IPS-15b (cell line): ENCODE measurements around the gene CPNE8.

Source experiments
- H3K27me3 ChIP-seq: one replicate; pipeline ENCODE4 v1.6.1; 2013; ENCODE audit warnings: low read length; ENCODE audit not compliant: control insufficient read depth, insufficient read depth
- H3K36me3 ChIP-seq: one replicate; pipeline ENCODE4 v1.6.1; 2013; ENCODE audit warnings: low read length; ENCODE audit not compliant: control insufficient read depth, insufficient read depth
- H3K4me1 ChIP-seq: one replicate; pipeline ENCODE4 v1.6.1; 2013; ENCODE audit warnings: mild to moderate bottlenecking, low read length; ENCODE audit not compliant: control insufficient read depth, insufficient read depth
- H3K4me3 ChIP-seq: one replicate; pipeline ENCODE4 v1.5.1; 2013; ENCODE audit warnings: low read depth, low read length
- H3K9ac ChIP-seq: one replicate; pipeline ENCODE4 v1.6.1; 2013; ENCODE audit warnings: low read depth, mild to moderate bottlenecking, low read length
- H3K9me3 ChIP-seq: one replicate; pipeline ENCODE4 v1.6.1; 2013; ENCODE audit warnings: mild to moderate bottlenecking, low read length; ENCODE audit not compliant: control insufficient read depth, insufficient read depth

CPNE8 gene

GRCh38 chr12:38817942-38818341, 87.4 kb downstream of the CPNE8 start:
- no peaks in the 10 kb centered on the region for H3K9me3 ChIP-seq
- H3K27me3 ChIP-seq: no peaks in the 10 kb centered on the region
- H3K4me3 ChIP-seq: no peak overlapping the region
- no peaks in the 10 kb centered on the region for H3K4me1 ChIP-seq
- no peaks in the 10 kb centered on the region for H3K36me3 ChIP-seq
- no peak overlapping the region for H3K9ac ChIP-seq

GRCh38 chr12:38813923-38814322, 91.5 kb downstream of the CPNE8 start:
- no peaks in the 10 kb centered on the region for H3K27me3 ChIP-seq
- H3K9me3 ChIP-seq: no peaks in the 10 kb centered on the region
- no peak overlapping the region for H3K9ac ChIP-seq
- H3K36me3 ChIP-seq: no peaks in the 10 kb centered on the region
- H3K4me3 ChIP-seq: no peak overlapping the region
- no peaks in the 10 kb centered on the region for H3K4me1 ChIP-seq

- no peaks in the 10 kb centered on the region for H3K4me1 ChIP-seq
- no peak overlapping the region for H3K9ac ChIP-seq
- H3K27me3 ChIP-seq: no peaks in the 10 kb centered on the region
- H3K4me3 ChIP-seq: no peak overlapping the region
- no peaks in the 10 kb centered on the region for H3K36me3 ChIP-seq
- no peaks in the 10 kb centered on the region for H3K9me3 ChIP-seq
These were observed 93.5 kb downstream of the CPNE8 start for GRCh38 chr12:38811814-38812356.

- Histone ChIP-seq H3K36me3 (no peaks in the 10 kb centered on the region), H3K4me1 (no peaks in the 10 kb centered on the region), H3K27me3 (no peaks in the 10 kb centered on the region), H3K9me3 (no peaks in the 10 kb centered on the region), H3K9ac (no peak overlapping the region), H3K4me3 (no peak overlapping the region)
These were observed 95.6 kb downstream of the CPNE8 start for GRCh38 chr12:38809832-38810231.

GRCh38 chr12:38788106-38788505, 117.3 kb downstream of the CPNE8 start:
- Histone ChIP-seq H3K4me1 (no peaks in the 10 kb centered on the region), H3K4me3 (no peak overlapping the region), H3K36me3 (no peaks in the 10 kb centered on the region), H3K27me3 (no peaks in the 10 kb centered on the region), H3K9me3 (no peaks in the 10 kb centered on the region), H3K9ac (no peak overlapping the region)

- H3K36me3 ChIP-seq: no peaks in the 10 kb centered on the region
- no peaks in the 10 kb centered on the region for H3K9me3 ChIP-seq
- no peak overlapping the region for H3K9ac ChIP-seq
- H3K4me1 ChIP-seq: no peaks in the 10 kb centered on the region
- H3K27me3 ChIP-seq: no peaks in the 10 kb centered on the region
- no peak overlapping the region for H3K4me3 ChIP-seq
These were observed 120.0 kb downstream of the CPNE8 start for GRCh38 chr12:38785381-38785780.

GRCh38 chr12:38783304-38783703, 122.1 kb downstream of the CPNE8 start:
- Histone ChIP-seq H3K27me3 (no peaks in the 10 kb centered on the region), H3K4me1 (no peaks in the 10 kb centered on the region), H3K36me3 (no peaks in the 10 kb centered on the region), H3K9ac (no peak overlapping the region), H3K9me3 (no peaks in the 10 kb centered on the region), H3K4me3 (no peak overlapping the region)

- Histone ChIP-seq H3K9me3 (no peaks in the 10 kb centered on the region), H3K9ac (no peak overlapping the region), H3K4me3 (no peak overlapping the region), H3K4me1 (no peaks in the 10 kb centered on the region), H3K36me3 (no peaks in the 10 kb centered on the region), H3K27me3 (no peaks in the 10 kb centered on the region)
These were observed 123.0 kb downstream of the CPNE8 start for GRCh38 chr12:38782359-38782758.

- Histone ChIP-seq H3K9ac (no peak overlapping the region), H3K4me3 (no peak overlapping the region), H3K36me3 (no peaks in the 10 kb centered on the region), H3K27me3 (no peaks in the 10 kb centered on the region), H3K9me3 (no peaks in the 10 kb centered on the region), H3K4me1 (no peaks in the 10 kb centered on the region)
These were observed 128.7 kb downstream of the CPNE8 start for GRCh38 chr12:38776647-38777046.

GRCh38 chr12:38775457-38775856, 129.9 kb downstream of the CPNE8 start:
- H3K4me3 ChIP-seq: no peak overlapping the region
- H3K9me3 ChIP-seq: no peaks in the 10 kb centered on the region
- H3K4me1 ChIP-seq: no peaks in the 10 kb centered on the region
- H3K9ac ChIP-seq: no peak overlapping the region
- no peaks in the 10 kb centered on the region for H3K36me3 ChIP-seq
- no peaks in the 10 kb centered on the region for H3K27me3 ChIP-seq

GRCh38 chr12:38772437-38772836, 133.0 kb downstream of the CPNE8 start:
- Histone ChIP-seq H3K36me3 (no peaks in the 10 kb centered on the region), H3K4me3 (no peak overlapping the region), H3K9ac (no peak overlapping the region), H3K9me3 (no peaks in the 10 kb centered on the region), H3K4me1 (peaks cover 4% of the 10 kb centered on the region), H3K27me3 (no peaks in the 10 kb centered on the region)

- H3K4me3 ChIP-seq: no peak overlapping the region
- no peaks in the 10 kb centered on the region for H3K36me3 ChIP-seq
- H3K9me3 ChIP-seq: no peaks in the 10 kb centered on the region
- H3K9ac ChIP-seq: no peak overlapping the region
- no peaks in the 10 kb centered on the region for H3K27me3 ChIP-seq
- peaks cover 4% of the 10 kb centered on the region for H3K4me1 ChIP-seq
These were observed 133.5 kb downstream of the CPNE8 start for GRCh38 chr12:38771871-38772270.
